Ureter (tissue), 1 donor: Measurements from ENCODE around the gene NUP214. TPM values are rescaled to one million over a fixed set of nuclear protein-coding genes. Genes with fewer than 3 reads are reported as not detected.
"Not testable (repeated sequence)": the region's sequence is repeated elsewhere in the genome, so short reads cannot be mapped to it uniquely, and the experiment has no call there.

Experiments used
- DNase-seq: peaks from one replicate; pipeline ENCODE4 v3.0.0-alpha.2; 2020; ENCODE audit warnings: low spot score
- total RNA-seq: library from RNA; stranded (reverse); gene quantifications from one replicate; pipeline ENCODE4 v1.2.4, GENCODE V29; 2023
- donor health status: DM: yes; HTN: yes; CAD: no.

The NUP214 gene
- total RNA-seq, 1 donor from 2014 or later = 83.3 TPM

GRCh38 chr9:131096269-131097125 lies 28.9 kb upstream of the NUP214 start, which contains the start of gene AIF1L:
AIF1L (plus strand) TSS chr9:131096531; CDS start chr9:131096630, 99 bp downstream.
- no peak for DNase-seq

GRCh38 chr9:131097126-131097947 lies 28.0 kb upstream of the NUP214 start:
- no peak for DNase-seq

- no peak for DNase-seq
Observed at GRCh38 chr9:131097948-131098278, 27.5 kb upstream of the NUP214 start.

- no peak for DNase-seq
Observed at GRCh38 chr9:131098391-131099101, 26.8 kb upstream of the NUP214 start.

GRCh38 chr9:131099102-131099606 lies 26.2 kb upstream of the NUP214 start:
- DNase-seq = no peak

GRCh38 chr9:131099845-131100244 lies 25.5 kb upstream of the NUP214 start:
- DNase-seq = not testable (repeated sequence)

GRCh38 chr9:131100445-131100844 lies 24.9 kb upstream of the NUP214 start:
- no peak for DNase-seq

GRCh38 chr9:131101207-131101964 lies 24.0 kb upstream of the NUP214 start:
- no peak for DNase-seq

- no peak for DNase-seq
Observed at GRCh38 chr9:131103024-131103423, 22.4 kb upstream of the NUP214 start.

- DNase-seq = no peak
Observed at GRCh38 chr9:131103535-131103934, 21.9 kb upstream of the NUP214 start.

GRCh38 chr9:131104016-131104740 lies 21.2 kb upstream of the NUP214 start:
- no peak for DNase-seq

GRCh38 chr9:131105952-131106351 lies 19.4 kb upstream of the NUP214 start:
- DNase-seq = no peak

- no peak for DNase-seq
Observed at GRCh38 chr9:131107760-131108159, 17.6 kb upstream of the NUP214 start.

- DNase-seq = no peak
Observed at GRCh38 chr9:131111186-131111853, 14.1 kb upstream of the NUP214 start.

- no peak for DNase-seq
Observed at GRCh38 chr9:131111854-131112311, 13.5 kb upstream of the NUP214 start.

GRCh38 chr9:131112374-131113154 lies 12.8 kb upstream of the NUP214 start:
- DNase-seq = no peak

GRCh38 chr9:131113655-131114054 lies 11.7 kb upstream of the NUP214 start:
- DNase-seq = no peak

- DNase-seq = no peak
Observed at GRCh38 chr9:131114084-131114535, 11.3 kb upstream of the NUP214 start.

- DNase-seq = not testable (repeated sequence)
Observed at GRCh38 chr9:131115360-131115742, 10.0 kb upstream of the NUP214 start.
